IMR-90 (cell line): ENCODE data around the gene HADHA. TPM values are rescaled to one million over a fixed set of nuclear protein-coding genes. Genes with fewer than 3 reads are reported as not detected.

Experiments
- ATAC-seq: fragments of 200-7000 bp; cut with Tn5 transposase; 2 replicates; pipeline ENCODE4 v1.9.1; 2020; ENCODE audit warnings: low read depth, mild to moderate bottlenecking, moderate library complexity
- BruUV-seq: library from RNA; stranded (reverse); fragments of 400-500 nt; replicated peaks from 2 replicates; lab custom pipeline; 2021; lab: Mats Ljungman, UMichigan
- CTCF ChIA-PET: fragments of 300-600 bp; formaldehyde crosslinking; extraction: SDS; loops from one replicate; lab custom pipeline; 2021; ENCODE audit warnings: antibody characterized with exemption; lab: Yijun Ruan, JAX
- POLR2A ChIA-PET: fragments of 300-600 bp; sonication (Branson Sonifier 250); formaldehyde crosslinking; loops from one replicate; lab custom pipeline; 2022; ENCODE audit warnings: antibody characterized with exemption; ENCODE audit not compliant: unreplicated experiment; lab: Charles Lee
- DNase-seq: peaks from one replicate; pipeline ENCODE4 v3.0.0; 2013
- H2AFZ ChIP-seq: replicated peaks from 2 replicates; pipeline ENCODE3; 2013; ENCODE audit warnings: low read length, mild to moderate bottlenecking; ENCODE audit not compliant: poor library complexity
- H2AK5ac ChIP-seq: 2 replicates; pipeline ENCODE4 v1.6.1; 2013; ENCODE audit warnings: low read depth, low read length, inconsistent platforms
- H2AK9ac ChIP-seq: replicated peaks from 2 replicates; pipeline ENCODE3; 2013; ENCODE audit warnings: mild to moderate bottlenecking, low read depth, low read length, moderate library complexity; ENCODE audit not compliant: poor library complexity
- H2BK120ac ChIP-seq: 2 replicates; pipeline ENCODE4 v1.6.1; 2013; ENCODE audit warnings: low read depth, low read length, inconsistent platforms
- H2BK15ac ChIP-seq: 3 replicates; pipeline ENCODE4 v1.6.1; 2013; ENCODE audit warnings: low read depth, low read length, inconsistent platforms
- H2BK20ac ChIP-seq: 2 replicates; pipeline ENCODE4 v1.6.1; 2013; ENCODE audit warnings: low read depth, mild to moderate bottlenecking, inconsistent platforms, low read length, moderate library complexity
- H2BK5ac ChIP-seq: 2 replicates; pipeline ENCODE4 v1.6.1; 2013; ENCODE audit warnings: mild to moderate bottlenecking, low read depth, low read length, inconsistent platforms; ENCODE audit not compliant: poor library complexity, severe bottlenecking
- H3K14ac ChIP-seq: replicated peaks from 2 replicates; pipeline ENCODE4 v1.6.1; 2013; ENCODE audit warnings: low read depth, low read length, inconsistent platforms
- H3K18ac ChIP-seq: 2 replicates; pipeline ENCODE4 v1.6.1; 2013; ENCODE audit warnings: low read depth, low read length, control low read depth
- H3K23ac ChIP-seq: 2 replicates; pipeline ENCODE4 v1.6.1; 2013; ENCODE audit warnings: low read depth, low read length, inconsistent platforms
- H3K27ac ChIP-seq: 2 replicates; pipeline ENCODE4 v1.5.1; 2013; ENCODE audit warnings: mild to moderate bottlenecking, control low read depth, low read length; ENCODE audit not compliant: insufficient read depth
- H3K27me3 ChIP-seq: 2 replicates; pipeline ENCODE4 v1.6.1; 2013; ENCODE audit warnings: low read length; ENCODE audit not compliant: control insufficient read depth, insufficient read depth
- H3K36me3 ChIP-seq: 2 replicates; pipeline ENCODE4 v1.6.1; 2013; ENCODE audit warnings: low read length, mixed read lengths; ENCODE audit not compliant: control insufficient read depth, insufficient read depth
- H3K4ac ChIP-seq: 2 replicates; pipeline ENCODE4 v1.6.1; 2013; ENCODE audit warnings: low read depth, low read length, inconsistent platforms
- H3K4me1 ChIP-seq: 2 replicates; pipeline ENCODE4 v1.6.1; 2013; ENCODE audit warnings: low read length, mixed read lengths; ENCODE audit not compliant: control insufficient read depth, insufficient read depth
- H3K4me2 ChIP-seq: 2 replicates; pipeline ENCODE4 v1.6.1; 2013; ENCODE audit warnings: low read depth, mild to moderate bottlenecking, control low read depth, low read length, moderate library complexity
- H3K4me3 ChIP-seq: 2 replicates; pipeline ENCODE4 v1.5.1; 2013; ENCODE audit warnings: low read depth, mild to moderate bottlenecking, control low read depth, low read length, moderate library complexity; ENCODE audit not compliant: insufficient read depth
- H3K56ac ChIP-seq: 2 replicates; pipeline ENCODE4 v1.6.1; 2013; ENCODE audit warnings: low read length, inconsistent platforms; ENCODE audit not compliant: insufficient read depth; ENCODE audit errors: extremely low read depth
- H3K79me1 ChIP-seq, 2 experiments: 2 replicates each; pipeline ENCODE4 v1.6.1; 2013; ENCODE audit warnings: low read length in 2 of 2, inconsistent platforms in 1 of 2, low read depth in 1 of 2
- H3K9ac ChIP-seq: 2 replicates; pipeline ENCODE4 v1.6.1; 2013; ENCODE audit warnings: low read depth, low read length, control low read depth
- H3K9me1 ChIP-seq: 2 replicates; pipeline ENCODE4 v1.6.1; 2013; ENCODE audit warnings: low read length, inconsistent platforms; ENCODE audit not compliant: insufficient read depth
- H3K9me3 ChIP-seq: 2 replicates; pipeline ENCODE4 v1.6.1; 2013; ENCODE audit warnings: low read length; ENCODE audit not compliant: control insufficient read depth, insufficient read depth
- H4K20me1 ChIP-seq: 2 replicates; pipeline ENCODE4 v1.6.1; 2013; ENCODE audit warnings: low read length, inconsistent platforms; ENCODE audit not compliant: insufficient read depth
- H4K5ac ChIP-seq: 2 replicates; pipeline ENCODE4 v1.6.1; 2013; ENCODE audit warnings: mild to moderate bottlenecking, low read depth, low read length, control low read depth
- H4K8ac ChIP-seq, 2 experiments: 2 replicates each; pipeline ENCODE4 v1.6.1; 2013; ENCODE audit warnings: low read depth in 2 of 2, low read length in 2 of 2, control low read depth in 1 of 2, inconsistent platforms in 1 of 2
- H4K91ac ChIP-seq: 2 replicates; pipeline ENCODE4 v1.6.1; 2013; ENCODE audit warnings: low read depth, low read length, inconsistent platforms; ENCODE audit not compliant: insufficient read depth
- BHLHE40 ChIP-seq: fragments of 150-350 bp; IDR thresholded peaks from 2 replicates; pipeline ENCODE4 v1.6.1; 2016; ENCODE audit warnings: mild to moderate bottlenecking, low read depth, low read length
- CEBPB ChIP-seq: IDR thresholded peaks from 2 replicates; pipeline ENCODE4 v1.6.1; 2012; ENCODE audit warnings: low read depth, low read length, improper control_type of control experiment
- MXI1 ChIP-seq: IDR thresholded peaks from 2 replicates; pipeline ENCODE4 v1.6.1; 2012; ENCODE audit warnings: low read depth, mild to moderate bottlenecking, low read length, moderate library complexity, borderline replicate concordance
- NFE2L2 ChIP-seq: fragments of 150-350 bp; IDR thresholded peaks from 2 replicates; pipeline ENCODE4 v1.6.1; 2016; ENCODE audit warnings: low read depth, mild to moderate bottlenecking, low read length
- WGBS, 2 experiments: methylation state at CpG; one replicate each; pipeline versions ENCODE4 v1.1.5 to v1.1.7; 2013; ENCODE audit warnings: missing lambda C conversion rate in 2 of 2; ENCODE audit not compliant: insufficient read length in 1 of 2; ENCODE audit errors: extremely low coverage in 2 of 2; 5-methylcytosine and 5-hydroxymethylcytosine counted together
- dilution Hi-C: fragments of 300-500 bp; cut with HindIII; formaldehyde crosslinking; loops from one replicate; pipeline ENCODE4 v1.14.3; 2018; ENCODE audit warnings: low sequenced_read_pairs; ENCODE audit not compliant: unreplicated experiment
- in situ Hi-C: fragments of 300-500 bp; cut with MboI; formaldehyde crosslinking; loops from 3 replicates; pipeline ENCODE4 v1.14.3; 2019; ENCODE audit warnings: low sequenced_read_pairs, inconsistent platforms, mixed read lengths
- intact Hi-C: fragments of 100-400 bp; cut with micrococcal nuclease; formaldehyde crosslinking; loops from 2 replicates; pipeline ENCODE4 v1.10.0; 2022
- polyA plus RNA-seq, 3 experiments: library from polyadenylated mRNA; depleted of rRNA; stranded (reverse); fragments of >200 nt; gene quantifications; 2 replicates each; pipeline ENCODE4 v1.2.3, GENCODE V29; 2012; ENCODE audit warnings: low replicate concordance in 1 of 3
- total RNA-seq: library from RNA; depleted of rRNA; stranded (reverse); fragments of >200 nt; gene quantifications from 2 replicates; pipeline ENCODE4 v1.2.3, GENCODE V29; 2012
- TF ChIP-seq, protein P1 (sequence below): fragments of 150-350 bp; IDR thresholded peaks from 2 replicates; pipeline ENCODE4 v1.6.1; 2016; ENCODE audit warnings: low read depth, mild to moderate bottlenecking, low read length, moderate library complexity, borderline replicate concordance

HADHA gene
- total and polyA plus RNA-seq, 2 of the 4 experiments (the other 2 are of a cell fraction): 52.7 to 111 TPM

- no peak overlapping the region for H2BK5ac ChIP-seq
- in situ Hi-C loops: no loop called here
These were observed 68.2 kb downstream of the HADHA start for GRCh38 chr2:26176279-26176615.

More at GRCh38 chr2:26176279-26176615, 68.2 kb downstream of the HADHA start:
- WGBS, 2 experiments: 57% methylated on average over 6 of the region's 11 CpGs; no CpG with 5 or more reads in 1 of the 2 experiments
- H3K56ac ChIP-seq: no peak overlapping the region
- peaks cover 48% of the 10 kb centered on the region for H3K27me3 ChIP-seq
- H3K23ac ChIP-seq: no peak overlapping the region
- H2AK5ac ChIP-seq: no peak overlapping the region
- H4K8ac ChIP-seq: no peak overlapping the region
- H3K9me1 ChIP-seq: no peaks in the 10 kb centered on the region
- no peak overlapping the region for H3K9ac ChIP-seq
- no peaks in the 10 kb centered on the region for H3K4me1 ChIP-seq
- ATAC-seq (no peak), DNase-seq (no peak)
- no peak for TF ChIP-seq BHLHE40
- TF ChIP-seq NFE2L2: no peak
- TF ChIP-seq CEBPB: no peak
- TF ChIP-seq, protein P1, sequence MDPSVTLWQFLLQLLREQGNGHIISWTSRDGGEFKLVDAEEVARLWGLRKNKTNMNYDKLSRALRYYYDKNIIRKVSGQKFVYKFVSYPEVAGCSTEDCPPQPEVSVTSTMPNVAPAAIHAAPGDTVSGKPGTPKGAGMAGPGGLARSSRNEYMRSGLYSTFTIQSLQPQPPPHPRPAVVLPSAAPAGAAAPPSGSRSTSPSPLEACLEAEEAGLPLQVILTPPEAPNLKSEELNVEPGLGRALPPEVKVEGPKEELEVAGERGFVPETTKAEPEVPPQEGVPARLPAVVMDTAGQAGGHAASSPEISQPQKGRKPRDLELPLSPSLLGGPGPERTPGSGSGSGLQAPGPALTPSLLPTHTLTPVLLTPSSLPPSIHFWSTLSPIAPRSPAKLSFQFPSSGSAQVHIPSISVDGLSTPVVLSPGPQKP: no peak
- no peak for TF ChIP-seq MXI1
- no peak overlapping the region for H3K4me2 ChIP-seq
- H3K36me3 ChIP-seq: no peaks in the 10 kb centered on the region
- H3K27ac ChIP-seq: no peak overlapping the region
- H3K14ac ChIP-seq: no peak overlapping the region
- H2BK20ac ChIP-seq: no peak overlapping the region
- no peak overlapping the region for H4K91ac ChIP-seq
- no peak overlapping the region for H3K4me3 ChIP-seq
- no peak overlapping the region for H4K5ac ChIP-seq
- H3K9me3 ChIP-seq: no peaks in the 10 kb centered on the region; the same call in 1 of the 2 replicates
- H2BK120ac ChIP-seq: no peak overlapping the region
- ChIA-PET CTCF (no interaction called here), POLR2A (no interaction called here)
- intact Hi-C loops (no loop called here), dilution Hi-C loops (no loop called here)
- H3K18ac ChIP-seq: no peak overlapping the region
- H4K20me1 ChIP-seq: no peaks in the 10 kb centered on the region
- H2AFZ ChIP-seq: peak overlapping the region; percentile 21
- BruUV-seq: no TSS peak
- H3K79me1 ChIP-seq: no peaks in the 10 kb centered on the region
- H2AK9ac ChIP-seq: no peak overlapping the region
- no peak overlapping the region for H2BK15ac ChIP-seq
- H3K4ac ChIP-seq: no peak overlapping the region
